NT2/D1 (cell line): Measurements from ENCODE around the gene ERN2.

Experiments used
- YY1 ChIP-seq: IDR thresholded peaks from 2 replicates; pipeline ENCODE4 v1.6.1; 2011; ENCODE audit not compliant: insufficient read length, insufficient read depth
- ZNF274 ChIP-seq: IDR thresholded peaks from 2 replicates; pipeline ENCODE4 v1.6.1; 2011; ENCODE audit warnings: mild to moderate bottlenecking, low read depth, low read length

- TF ChIP-seq ZNF274 (no peak), YY1 (no peak)
Observed at GRCh38 chr16:23682181-23682580, 30.8 kb downstream of the ERN2 start.
